H1 (cell line): ENCODE measurements around the gene TADA2B. TPM values are rescaled to one million over a fixed set of nuclear protein-coding genes. Genes with fewer than 3 reads are reported as not detected.
A peak's percentile ranks its signal among the peaks of the same experiment; 100 is the strongest.

Experiments
- CTCF ChIA-PET: fragments of 300-600 bp; sonication (Branson Sonifier 250); formaldehyde crosslinking; loops from one replicate; lab custom pipeline; 2021; ENCODE audit not compliant: partially characterized antibody; lab: Charles Lee
- POLR2A ChIA-PET: fragments of 300-600 bp; sonication (Branson Sonifier 250); formaldehyde crosslinking; loops from one replicate; lab custom pipeline; 2021; ENCODE audit warnings: inconsistent platforms; ENCODE audit not compliant: partially characterized antibody; lab: Charles Lee
- DNase-seq, 2 experiments: peaks; one replicate each; pipeline versions ENCODE4 v3.0.0 to v3.0.0-alpha.2; 2010 to 2022; ENCODE audit warnings: low spot score in 2 of 2, low read depth in 1 of 2, mixed read lengths in 1 of 2
- FAIRE-seq: peaks from 2 replicates; lab custom pipeline; 2011; peaks lifted over from hg19 to GRCh38; lab: Jason Lieb, UNC
- H2AFZ ChIP-seq: 2 replicates; pipeline ENCODE4 v1.8.1; 2012; ENCODE audit warnings: low read length, inconsistent platforms
- H2AK5ac ChIP-seq: 2 replicates; pipeline ENCODE4 v1.6.1; 2013; ENCODE audit warnings: low read depth, low read length
- H2BK120ac ChIP-seq: replicated peaks from 2 replicates; pipeline ENCODE3; 2013; ENCODE audit warnings: low read depth, low read length, inconsistent platforms
- H2BK12ac ChIP-seq: 2 replicates; pipeline ENCODE4 v1.6.1; 2013; ENCODE audit warnings: low read depth, low read length
- H2BK15ac ChIP-seq: 2 replicates; pipeline ENCODE4 v1.6.1; 2013; ENCODE audit warnings: low read length
- H2BK20ac ChIP-seq: 2 replicates; pipeline ENCODE4 v1.6.1; 2013; ENCODE audit warnings: low read length
- H2BK5ac ChIP-seq: 2 replicates; pipeline ENCODE4 v1.6.1; 2013; ENCODE audit warnings: low read depth, low read length
- H3K14ac ChIP-seq: 2 replicates; pipeline ENCODE4 v1.6.1; 2013; ENCODE audit warnings: inconsistent platforms; ENCODE audit not compliant: insufficient read length
- H3K18ac ChIP-seq: 2 replicates; pipeline ENCODE4 v1.6.1; 2013; ENCODE audit warnings: low read length; ENCODE audit errors: extremely low read depth
- H3K23ac ChIP-seq: 2 replicates; pipeline ENCODE4 v1.6.1; 2013; ENCODE audit warnings: inconsistent platforms; ENCODE audit not compliant: insufficient read length
- H3K23me2 ChIP-seq: 2 replicates; pipeline ENCODE4 v1.6.1; 2013; ENCODE audit warnings: low read depth, low read length
- H3K27ac ChIP-seq: 2 replicates; pipeline ENCODE4 v1.6.1; 2011; ENCODE audit warnings: low read depth, low read length, inconsistent platforms
- H3K27me3 ChIP-seq, 4 experiments: replicated peaks in 1 of 4; 1 replicate in 1 of 4; 2 replicates in 3 of 4; pipeline versions ENCODE4 v1.6.1 to v1.8.1; 2011 to 2013; ENCODE audit warnings: low read length in 3 of 4, mild to moderate bottlenecking in 3 of 4, inconsistent platforms in 2 of 4, mixed read lengths in 2 of 4, moderate library complexity in 1 of 4; ENCODE audit not compliant: control insufficient read depth in 3 of 4, insufficient read depth in 3 of 4; ENCODE audit errors: extremely low read depth in 1 of 4
- H3K36me3 ChIP-seq, 4 experiments: 2 replicates each; pipeline versions ENCODE4 v1.6.1 to v1.8.1; 2011 to 2013; ENCODE audit warnings: mild to moderate bottlenecking in 4 of 4, low read length in 3 of 4, moderate library complexity in 2 of 4, control low read depth in 1 of 4, inconsistent platforms in 1 of 4; ENCODE audit not compliant: insufficient read depth in 4 of 4, control insufficient read depth in 2 of 4
- H3K4ac ChIP-seq: replicated peaks from 2 replicates; pipeline ENCODE3; 2013; ENCODE audit warnings: low read length, low read depth, mixed read lengths, inconsistent platforms; ENCODE audit not compliant: insufficient read length
- H3K4me1 ChIP-seq, 4 experiments: replicated peaks in 1 of 4; 1 replicate in 1 of 4; 2 replicates in 3 of 4; pipeline versions ENCODE4 v1.6.1 to v1.8.1; 2011 to 2013; ENCODE audit warnings: low read length in 3 of 4, inconsistent platforms in 2 of 4, mixed read lengths in 1 of 4; ENCODE audit not compliant: insufficient read depth in 4 of 4, control insufficient read depth in 3 of 4
- H3K4me2 ChIP-seq, 2 experiments: 2 replicates each; pipeline versions ENCODE4 v1.6.1 to v1.8.1; 2011 to 2013; ENCODE audit warnings: low read depth in 2 of 2, low read length in 2 of 2, control low read depth in 1 of 2, inconsistent platforms in 1 of 2, mild to moderate bottlenecking in 1 of 2; ENCODE audit not compliant: insufficient read depth in 1 of 2
- H3K4me3 ChIP-seq, 4 experiments: fragments of 200-600, 300-600 bp in 1 of 4; sonication (generic), shearing (Covaris generic), sonication (Bioruptor Twin) in 1 of 4; 2 replicates each; pipeline versions ENCODE4 v1.5.1 to v1.8.1; 2011 to 2016; ENCODE audit warnings: low read length in 4 of 4, low read depth in 3 of 4, control low read depth in 2 of 4, inconsistent platforms in 2 of 4, mild to moderate bottlenecking in 2 of 4, mixed read lengths in 1 of 4, moderate library complexity in 1 of 4; ENCODE audit not compliant: insufficient read depth in 2 of 4; ENCODE audit errors: extremely low read depth in 1 of 4
- H3K56ac ChIP-seq: replicated peaks from 2 replicates; pipeline ENCODE3; 2013; ENCODE audit warnings: low read depth, mild to moderate bottlenecking, mixed read lengths, low read length, inconsistent platforms; ENCODE audit not compliant: insufficient read length
- H3K79me1 ChIP-seq: 2 replicates; pipeline ENCODE4 v1.6.1; 2013; ENCODE audit warnings: low read depth, low read length, control low read depth
- H3K79me2 ChIP-seq, 2 experiments: 2 replicates each; pipeline versions ENCODE4 v1.6.1 to v1.8.1; 2012 to 2013; ENCODE audit warnings: low read length in 2 of 2, mild to moderate bottlenecking in 2 of 2, inconsistent platforms in 1 of 2; ENCODE audit not compliant: insufficient read depth in 2 of 2, control insufficient read depth in 1 of 2
- H3K9ac ChIP-seq, 4 experiments: replicated peaks in 1 of 4; 1 replicate in 1 of 4; 2 replicates in 3 of 4; pipeline versions ENCODE4 v1.6.1 to v1.8.1; 2011 to 2013; ENCODE audit warnings: low read depth in 3 of 4, low read length in 3 of 4, control low read depth in 2 of 4, mild to moderate bottlenecking in 2 of 4, moderate library complexity in 2 of 4, inconsistent platforms in 1 of 4; ENCODE audit errors: extremely low read depth in 1 of 4
- H3K9me3 ChIP-seq, 2 experiments: 2 replicates each; pipeline versions ENCODE4 v1.6.1 to v1.8.1; 2012 to 2013; ENCODE audit warnings: mild to moderate bottlenecking in 2 of 2, moderate library complexity in 2 of 2, control low read depth in 1 of 2, inconsistent platforms in 1 of 2, low read depth in 1 of 2, low read length in 1 of 2, mixed read lengths in 1 of 2; ENCODE audit not compliant: insufficient read depth in 2 of 2
- H4K20me1 ChIP-seq, 2 experiments: replicated peaks in 1 of 2; 2 replicates each; pipeline versions ENCODE3 to v1.8.1; 2011 to 2013; ENCODE audit warnings: inconsistent platforms in 2 of 2, low read length in 2 of 2, mild to moderate bottlenecking in 1 of 2; ENCODE audit not compliant: insufficient read depth in 2 of 2, control insufficient read depth in 1 of 2
- H4K5ac ChIP-seq: 2 replicates; pipeline ENCODE4 v1.6.1; 2013; ENCODE audit warnings: low read length, low read depth, mixed read lengths, inconsistent platforms; ENCODE audit not compliant: insufficient read length
- H4K8ac ChIP-seq: 2 replicates; pipeline ENCODE4 v1.8.0; 2013; ENCODE audit warnings: mild to moderate bottlenecking, moderate library complexity, low read length, inconsistent platforms; ENCODE audit not compliant: insufficient read depth; ENCODE audit errors: extremely low read depth
- H4K91ac ChIP-seq: replicated peaks from 2 replicates; pipeline ENCODE3; 2013; ENCODE audit warnings: low read length, mixed read lengths, inconsistent platforms; ENCODE audit not compliant: insufficient read length
- CHD1 ChIP-seq: IDR thresholded peaks from 2 replicates; pipeline ENCODE4 v1.6.1; 2012; ENCODE audit warnings: low read depth, low read length, improper control_type of control experiment
- EGR1 ChIP-seq: IDR thresholded peaks from 2 replicates; pipeline ENCODE4 v1.6.1; 2011; ENCODE audit warnings: low read depth, low read length, borderline replicate concordance
- KDM1A ChIP-seq: fragments of 200-600, 300-600 bp; sonication (generic); IDR thresholded peaks from 2 replicates; pipeline ENCODE4 v1.7.1; 2016; ENCODE audit warnings: mild to moderate bottlenecking, low read length, borderline replicate concordance
- SUZ12 ChIP-seq: fragments of 200-600 bp; sonication (generic); IDR thresholded peaks from 2 replicates; pipeline ENCODE4 v1.6.1; 2012; ENCODE audit warnings: mild to moderate bottlenecking, inconsistent platforms, low read length, moderate library complexity, mixed read lengths
- WGBS, 2 experiments: shearing (Covaris generic) in 1 of 2; methylation state at CpG; one replicate each; pipeline versions ENCODE4 v1.1.6 to v1.1.7; 2013 to 2015; ENCODE audit warnings: low lambda C conversion rate in 2 of 2, mixed read lengths in 2 of 2, inconsistent platforms in 1 of 2, low coverage in 1 of 2, missing lambda C conversion rate in 1 of 2; ENCODE audit not compliant: insufficient replicate concordance in 2 of 2, insufficient coverage in 1 of 2, insufficient read length in 1 of 2; ENCODE audit errors: extremely low coverage in 1 of 2, missing lambda C conversion rate in 1 of 2; 5-methylcytosine and 5-hydroxymethylcytosine counted together
- polyA plus RNA-seq, 7 experiments: library from polyadenylated mRNA; depleted of rRNA in 3 of 7; stranded (reverse) in 5 of 7; unstranded in 2 of 7; fragments of >200 nt in 5 of 7; fragments of 200-250 nt in 2 of 7; gene quantifications; 1 replicate in 5 of 7; 2 replicates in 1 of 7; 4 replicates in 1 of 7; pipeline versions ENCODE4 v1.2.1 to v1.2.3, GENCODE V29; 2011 to 2013; ENCODE audit warnings: missing spikeins in 2 of 7, mixed read lengths in 2 of 7
- total RNA-seq: library from RNA; stranded (reverse); fragmentation: NEBNext Ultra II Directional; extraction: Animal tissue kit (Norgen Biotek cat#: 25700); gene quantifications from 2 replicates; pipeline ENCODE4 v1.2.1, GENCODE V29; 2021

TADA2B gene
- total and polyA plus RNA-seq, 2 of the 8 experiments (the other 6 are each of a cell fraction or from before 2014, with no cell fraction given), result 5.7 to 12.1 TPM

- Histone ChIP-seq H3K4me3 (peak overlapping the region; percentile 76 to 93 (median 80)), H3K79me1 (peaks cover 5% of the 10 kb centered on the region; the same call in 1 of the 2 replicates), H3K4me2 (peak overlapping the region; percentile 67 to 94), H3K23me2 (peaks cover 10% of the 10 kb centered on the region), H2BK15ac (no peak overlapping the region), H3K23ac (no peak overlapping the region), H3K9ac (peak overlapping the region in 2 of 4 experiments; percentile 56 to 58; a peak in 4 of 7 replicates), H4K5ac (no peak overlapping the region), H2AFZ (no peak overlapping the region), H3K56ac (no peak overlapping the region), H4K8ac (no peak overlapping the region; the same call in none of the 2 replicates), H3K4ac (no peak overlapping the region), H3K27ac (no peak overlapping the region), H3K27me3 (peaks cover 0 to 17% (median 10%) of the 10 kb centered on the region in 4 experiments; a peak in 6 of 7 replicates), H2BK120ac (no peak overlapping the region), H3K36me3 (peaks cover 0 to 16% (median 13%) of the 10 kb centered on the region in 4 experiments; a peak in 7 of 8 replicates), H2BK5ac (no peak overlapping the region), H3K14ac (no peak overlapping the region), H4K91ac (no peak overlapping the region), H2BK12ac (no peak overlapping the region), H2AK5ac (no peak overlapping the region), H3K79me2 (peaks cover 0 to 28% of the 10 kb centered on the region in 2 experiments; a peak in 2 of 4 replicates), H3K9me3 (no peaks in the 10 kb centered on the region), H2BK20ac (no peak overlapping the region), H3K18ac (no peak overlapping the region), H3K4me1 (peaks cover 2 to 6% (median 3%) of the 10 kb centered on the region in 4 experiments; a peak in 2 of 7 replicates), H4K20me1 (peaks cover 9 to 11% of the 10 kb centered on the region in 2 experiments)
- CTCF ChIA-PET, result interaction anchor here (0.8 to 9.4 kb wide), 11 partner anchors 16 to 736 kb away, joined by 3 to 108 read pairs (median 4); partner anchors contain the start of gene TADA2B
- DNase-seq (no peak), FAIRE-seq (no peak)
- POLR2A ChIA-PET, result interaction anchor here (1.0 to 2.8 kb wide), 14 partner anchors 10 to 151 kb away, joined by 3 to 17 read pairs (median 6); partner anchors contain the start of gene TADA2B
- 15% methylated on average over 13 of the region's 13 CpGs; no CpG with 5 or more reads in 1 of the 2 experiments for WGBS, 2 experiments
- TF ChIP-seq CHD1, result no peak
- TF ChIP-seq KDM1A, result no peak
- no peak for TF ChIP-seq EGR1
- TF ChIP-seq SUZ12, result 0 out of 2 replicates have a peak, but pooled peaks have one; percentile 12
Observed at GRCh38 chr4:7067126-7067451, 23.9 kb downstream of the TADA2B start.
